Measurements from ENCODE around the gene SLC35F4.

Gene SLC35F4

GRCh38 chr14:57848353-57848752 is 17.5 kb downstream of the SLC35F4 start:
- no peak for DNase-seq (ENCODE audit: low spot score)

GRCh38 chr14:57847706-57848105 is 18.2 kb downstream of the SLC35F4 start:
- no peak for DNase-seq (ENCODE audit: low spot score)

- no peak for DNase-seq (ENCODE audit: low spot score)
Measured at GRCh38 chr14:57847096-57847495, 18.8 kb downstream of the SLC35F4 start.

- DNase-seq (ENCODE audit: low spot score): no peak
Measured at GRCh38 chr14:57846596-57846995, 19.3 kb downstream of the SLC35F4 start.

- DNase-seq (ENCODE audit: low spot score): no peak
Measured at GRCh38 chr14:57845802-57846531, 19.9 kb downstream of the SLC35F4 start.

GRCh38 chr14:57845316-57845715 is 20.6 kb downstream of the SLC35F4 start:
- no peak for DNase-seq (ENCODE audit: low spot score)

GRCh38 chr14:57837267-57837666 is 28.6 kb downstream of the SLC35F4 start:
- no peak for DNase-seq (ENCODE audit: low spot score)

- no peak for DNase-seq (ENCODE audit: low spot score)
Measured at GRCh38 chr14:57835766-57836165, 30.1 kb downstream of the SLC35F4 start.

GRCh38 chr14:57834961-57835360 is 30.9 kb downstream of the SLC35F4 start:
- no peak for DNase-seq (ENCODE audit: low spot score)

DNA sequence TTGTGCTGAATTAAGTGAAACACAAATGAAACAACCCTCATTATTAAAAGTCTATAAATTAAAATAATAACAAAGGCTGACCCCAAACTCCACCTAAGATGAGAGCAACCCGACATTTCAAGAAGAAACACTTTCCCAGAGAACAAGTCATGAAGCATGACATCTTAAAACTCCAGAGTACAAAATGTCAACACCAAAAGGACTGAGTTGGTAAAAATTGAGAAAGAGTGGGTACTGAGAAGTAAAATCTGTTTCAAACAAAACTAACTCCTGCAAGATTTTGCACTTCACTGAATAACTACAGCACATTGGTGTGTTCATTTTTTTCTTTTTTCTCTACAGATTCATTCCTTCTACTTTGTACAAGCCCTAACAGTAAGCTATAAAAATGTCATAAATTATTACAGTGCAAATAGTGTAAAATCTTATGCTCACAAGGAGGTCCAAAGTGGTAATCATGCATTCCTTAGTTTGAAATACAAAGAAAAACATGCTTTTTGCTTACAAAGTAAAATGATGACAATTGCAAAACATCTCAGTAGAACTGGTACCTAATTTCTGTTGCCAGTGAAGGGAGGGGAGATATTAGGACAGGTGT is 31.8 kb downstream of the SLC35F4 start:
- DNase-seq (ENCODE audit: low spot score): no peak

GRCh38 chr14:57833323-57833722 is 32.6 kb downstream of the SLC35F4 start:
- no peak for DNase-seq (ENCODE audit: low spot score)

- DNase-seq (ENCODE audit: low spot score): no peak
Measured at GRCh38 chr14:57831981-57832380, 33.9 kb downstream of the SLC35F4 start.

DNA sequence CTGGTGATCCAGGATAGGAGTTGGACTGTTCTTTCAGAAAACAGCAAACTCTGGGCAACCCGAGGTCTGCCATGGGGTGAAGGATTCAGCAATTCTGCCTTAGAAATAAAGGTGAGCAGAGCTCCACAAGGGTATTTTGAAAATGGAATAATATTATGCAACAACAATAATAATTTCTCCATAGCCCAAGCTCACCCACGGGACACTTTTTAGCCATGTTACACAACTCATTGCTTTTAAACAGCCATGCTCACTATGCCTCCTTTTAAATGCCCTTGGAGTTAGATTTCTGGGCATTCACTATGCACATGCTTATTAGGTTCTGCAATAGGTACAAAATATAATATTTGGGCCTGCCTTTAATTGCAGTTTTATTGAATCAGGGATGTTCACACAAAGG is 37.2 kb downstream of the SLC35F4 start:
- no peak for DNase-seq (ENCODE audit: low spot score)

GRCh38 chr14:57823015-57823660 is 42.8 kb downstream of the SLC35F4 start:
- no peak for DNase-seq (ENCODE audit: low spot score)

- DNase-seq (ENCODE audit: low spot score): no peak
Measured at GRCh38 chr14:57822081-57822480, 43.8 kb downstream of the SLC35F4 start.

DNA sequence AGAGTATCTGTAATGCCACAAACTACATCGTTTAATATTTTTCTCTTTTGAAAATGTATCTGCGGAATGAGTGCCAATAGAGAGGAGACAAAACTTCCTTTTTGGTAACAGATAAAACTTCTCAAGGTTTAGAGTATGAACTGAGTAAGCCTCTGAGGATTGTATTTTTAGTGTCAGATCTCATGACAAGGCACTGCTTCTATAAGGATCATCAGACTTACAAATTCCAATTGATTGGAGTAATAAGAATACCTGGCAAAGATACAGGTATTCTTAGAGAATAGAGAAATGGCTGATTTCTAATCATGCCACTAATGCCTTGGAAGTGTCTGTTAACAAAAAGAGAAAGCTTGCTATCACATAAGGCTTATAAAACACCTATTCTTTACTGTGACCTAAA is 45.3 kb downstream of the SLC35F4 start:
- no peak for DNase-seq (ENCODE audit: low spot score)

DNA sequence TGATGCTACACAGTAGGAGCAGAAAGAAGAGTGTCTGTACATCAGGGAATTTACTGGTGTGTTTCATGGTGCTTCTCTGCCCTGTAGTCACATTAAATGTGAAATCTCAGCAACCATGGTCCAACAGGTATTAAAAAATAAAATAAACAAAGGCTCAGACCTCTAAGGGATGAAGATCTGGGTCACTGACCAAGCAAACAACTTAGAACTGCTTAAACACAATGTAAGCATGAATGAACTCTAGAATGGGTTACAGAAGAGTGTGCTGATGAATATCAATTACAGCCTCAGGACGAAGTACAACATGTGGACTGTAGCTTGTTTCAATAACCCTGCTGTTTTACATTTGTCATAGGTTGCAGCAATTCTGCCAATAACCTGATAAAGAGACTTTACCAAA is 47.4 kb downstream of the SLC35F4 start:
- no peak for DNase-seq (ENCODE audit: low spot score)

GRCh38 chr14:57816568-57817284 is 49.2 kb downstream of the SLC35F4 start:
- DNase-seq (ENCODE audit: low spot score): no peak

DNA sequence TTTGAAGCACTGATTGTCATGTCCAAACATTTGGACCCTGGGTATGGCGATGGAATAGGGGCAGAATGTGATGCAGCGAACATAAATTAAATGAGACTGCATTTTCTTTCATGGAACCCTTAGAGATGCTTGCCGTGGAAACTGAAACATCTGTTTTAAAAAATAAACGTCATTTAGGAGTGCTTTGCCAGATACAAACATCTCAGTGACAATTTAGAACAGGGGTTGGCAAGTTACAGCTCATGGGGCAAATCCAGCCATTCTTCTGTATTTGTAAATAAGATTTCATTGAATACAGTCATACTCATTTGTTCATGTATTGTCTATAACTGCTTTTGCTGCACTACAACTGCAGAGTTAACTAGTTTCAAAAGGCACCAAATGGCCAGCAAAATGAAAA is 51.2 kb downstream of the SLC35F4 start:
- no peak for DNase-seq (ENCODE audit: low spot score)

GRCh38 chr14:57812741-57813140 is 53.2 kb downstream of the SLC35F4 start:
- DNase-seq (ENCODE audit: low spot score): no peak

DNA sequence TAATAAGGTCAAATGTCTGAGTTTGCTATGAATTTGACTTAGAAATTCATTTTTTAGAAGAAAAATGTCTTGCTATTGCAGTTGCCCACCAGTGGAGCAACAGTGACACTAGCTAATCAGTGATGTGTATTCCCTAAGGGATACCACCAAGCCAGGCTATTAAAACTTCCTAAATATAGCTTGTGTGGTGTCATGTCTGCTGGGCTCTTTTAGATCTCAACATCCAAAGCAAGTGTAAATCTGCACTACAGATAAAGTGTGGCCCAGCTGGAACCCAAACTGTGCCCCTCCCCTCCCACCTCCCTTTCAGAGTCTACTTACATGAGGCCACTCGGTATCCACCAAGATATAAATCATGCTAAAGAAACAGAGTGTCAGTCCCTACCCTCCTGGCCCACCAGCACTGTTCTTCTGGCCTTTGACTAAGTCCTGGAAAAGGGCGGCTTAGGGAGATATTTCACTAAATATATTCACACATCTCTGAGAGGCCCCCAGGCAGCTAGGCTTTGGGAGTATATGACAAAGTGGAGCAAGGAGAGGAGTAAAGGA is 53.8 kb downstream of the SLC35F4 start:
- DNase-seq (ENCODE audit: low spot score): no peak

DNA sequence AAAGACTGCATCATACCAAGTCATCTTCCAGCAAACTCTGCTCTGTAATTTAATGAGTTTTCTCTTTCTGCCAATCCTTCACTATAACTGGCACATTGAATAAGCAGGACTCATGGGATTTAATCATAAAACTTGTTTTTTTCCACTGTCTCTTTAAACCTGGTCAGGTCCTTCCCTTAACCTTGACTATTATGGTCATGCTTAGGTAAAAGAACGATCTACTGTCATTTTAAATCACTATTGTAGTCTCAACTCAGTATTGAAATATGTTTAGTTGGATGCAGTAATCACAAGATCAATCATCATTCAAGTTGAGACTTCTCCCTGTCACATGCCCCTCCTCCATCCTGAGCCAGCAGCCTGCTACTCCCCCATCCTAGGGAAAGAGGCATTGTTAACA is 56.1 kb downstream of the SLC35F4 start:
- DNase-seq (ENCODE audit: low spot score): no peak

DNA sequence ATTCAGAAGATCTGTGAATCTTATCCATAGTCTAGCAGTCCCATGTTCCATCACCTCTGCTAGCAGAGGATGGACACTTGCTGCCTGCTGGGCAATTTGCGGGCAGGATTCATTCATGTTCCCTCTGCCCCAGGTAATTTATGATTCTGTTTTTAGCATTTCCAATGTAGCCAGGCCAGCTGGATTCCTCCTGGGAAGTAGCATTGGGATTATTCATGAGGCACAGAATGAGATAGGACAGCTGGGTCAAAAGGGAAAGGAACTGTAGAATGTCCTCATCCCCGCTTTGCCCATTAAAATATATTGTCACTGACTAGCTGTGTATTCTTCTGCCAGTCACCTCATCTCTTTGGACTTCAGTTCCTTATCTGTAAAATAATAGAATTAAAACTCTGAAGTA is 68.7 kb downstream of the SLC35F4 start:
- DNase-seq (ENCODE audit: low spot score): no peak
